Central memory CD8-positive, alpha-beta T cell (primary cell): ENCODE results near the gene HTR6.

Experiments
- ATAC-seq: fragments of 150-1000 bp; cut with Tn5 transposase; replicated peaks from 2 replicates; pipeline ENCODE4 v1.10.0; 2022; ENCODE audit warnings: mild to moderate bottlenecking, moderate FRiP score, moderate number of reproducible peaks; ENCODE audit not compliant: poor library complexity, severe bottlenecking; ENCODE audit errors: extremely low read depth
- DNase-seq, 2 donors: peaks; one replicate each; pipeline ENCODE4 v3.0.0; 2021; ENCODE audit warnings: low spot score in 2 of 2
- H3K27ac Mint-ChIP-seq: one replicate; pipeline ENCODE4 v1.8.0; 2022; ENCODE audit warnings: low read depth, mild to moderate bottlenecking, moderate library complexity, mixed read lengths
- H3K27me3 Mint-ChIP-seq: one replicate; pipeline ENCODE4 v1.8.0; 2022; ENCODE audit warnings: mixed read lengths
- H3K36me3 Mint-ChIP-seq: one replicate; pipeline ENCODE4 v1.8.0; 2022; ENCODE audit warnings: mild to moderate bottlenecking, moderate library complexity, mixed read lengths; ENCODE audit not compliant: insufficient read depth
- H3K4me1 Mint-ChIP-seq: one replicate; pipeline ENCODE4 v1.8.0; 2022; ENCODE audit warnings: mixed read lengths
- H3K4me3 Mint-ChIP-seq: one replicate; pipeline ENCODE4 v1.8.0; 2022; ENCODE audit warnings: mild to moderate bottlenecking, moderate library complexity, mixed read lengths
- H3K9me3 Mint-ChIP-seq: one replicate; pipeline ENCODE4 v1.8.0; 2022; ENCODE audit warnings: mixed read lengths

The HTR6 gene

DNA sequence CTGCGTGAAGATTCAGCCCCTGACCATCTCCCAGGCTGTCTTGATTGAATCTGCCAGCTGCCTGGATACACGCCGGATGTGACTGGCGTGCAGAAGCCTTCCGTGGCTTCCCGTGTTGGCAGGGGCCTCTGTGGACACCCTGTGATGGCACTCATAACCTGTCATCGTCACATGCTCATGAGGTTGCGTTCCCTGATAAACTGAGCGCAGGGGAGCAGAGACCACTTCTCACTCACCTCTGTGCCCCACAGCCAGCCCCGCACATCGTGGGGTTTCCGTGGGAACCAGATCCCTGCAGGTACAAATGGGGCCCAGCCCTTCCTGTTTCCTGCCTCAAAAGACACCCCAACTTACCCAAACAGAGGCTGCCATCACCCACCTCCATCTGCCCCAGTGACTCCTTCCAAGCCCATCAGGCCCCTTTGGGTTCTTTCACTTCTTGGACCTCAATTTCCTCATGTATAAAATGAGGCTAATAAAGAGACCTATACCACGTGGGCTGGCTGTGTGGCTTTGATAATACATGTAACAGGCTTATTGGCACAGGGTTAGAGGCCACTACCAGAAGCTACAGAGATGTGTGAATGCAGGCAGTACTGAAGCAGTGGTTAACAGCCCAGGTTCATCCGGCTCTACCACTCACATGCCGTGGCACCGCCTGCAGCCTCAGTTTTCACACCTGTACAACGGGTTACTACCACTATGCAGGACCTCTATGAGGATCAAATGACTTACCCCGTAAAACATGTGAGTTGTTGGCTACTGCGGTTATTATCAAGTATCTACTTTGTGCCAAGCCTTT lies 23.6 kb downstream of the HTR6 start:
- DNase-seq: peak in 1 of 2 donors; percentile 71
- H3K4me3 Mint-ChIP-seq: peak overlapping the region; percentile 65
- peaks cover 6% of the 10 kb centered on the region for H3K36me3 Mint-ChIP-seq
- peak overlapping the region; percentile 93 for H3K27ac Mint-ChIP-seq
- H3K9me3 Mint-ChIP-seq: no peaks in the 10 kb centered on the region
- no peaks in the 10 kb centered on the region for H3K27me3 Mint-ChIP-seq
- H3K4me1 Mint-ChIP-seq: peaks cover 37% of the 10 kb centered on the region
- ATAC-seq: peak; percentile 90

DNA sequence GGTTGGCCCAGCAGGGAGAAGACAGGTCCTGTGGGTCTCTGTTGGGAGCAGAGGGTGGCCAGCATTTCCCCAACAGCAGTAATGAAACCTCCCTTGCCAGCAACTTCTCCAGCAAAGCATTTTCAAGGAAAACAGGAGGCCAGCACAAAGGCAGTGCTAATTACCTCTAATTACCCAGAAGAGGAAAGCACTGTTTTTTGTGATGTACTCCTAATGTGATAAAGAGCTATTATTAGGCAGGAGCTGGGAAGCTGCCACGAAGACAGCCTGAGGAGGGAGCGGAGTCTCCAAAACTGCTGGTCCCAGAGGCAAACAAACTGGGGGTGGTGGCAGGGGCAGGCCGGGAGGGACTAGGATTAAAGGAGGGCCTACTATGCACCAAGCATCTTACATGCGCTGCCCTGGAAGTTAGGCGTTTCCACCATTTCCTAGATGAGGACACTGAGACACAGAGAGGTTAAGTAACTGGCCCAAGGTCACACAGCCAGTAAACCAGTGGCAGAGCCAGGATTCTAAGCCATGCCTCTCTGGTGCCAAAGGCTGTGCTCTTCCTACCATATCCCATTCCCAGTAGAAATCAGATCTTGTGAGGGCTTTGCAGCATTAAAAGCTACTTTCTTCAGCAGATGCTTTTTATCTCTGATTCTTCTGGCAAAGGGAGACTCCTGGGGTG lies 24.5 kb downstream of the HTR6 start:
- H3K27me3 Mint-ChIP-seq: no peaks in the 10 kb centered on the region
- peaks cover 7% of the 10 kb centered on the region for H3K36me3 Mint-ChIP-seq
- H3K4me1 Mint-ChIP-seq: peaks cover 37% of the 10 kb centered on the region
- H3K4me3 Mint-ChIP-seq: peak overlapping the region; percentile 65
- no peaks in the 10 kb centered on the region for H3K9me3 Mint-ChIP-seq
- peak overlapping the region; percentile 93 for H3K27ac Mint-ChIP-seq
- no peak for DNase-seq
- no peak for ATAC-seq

DNA sequence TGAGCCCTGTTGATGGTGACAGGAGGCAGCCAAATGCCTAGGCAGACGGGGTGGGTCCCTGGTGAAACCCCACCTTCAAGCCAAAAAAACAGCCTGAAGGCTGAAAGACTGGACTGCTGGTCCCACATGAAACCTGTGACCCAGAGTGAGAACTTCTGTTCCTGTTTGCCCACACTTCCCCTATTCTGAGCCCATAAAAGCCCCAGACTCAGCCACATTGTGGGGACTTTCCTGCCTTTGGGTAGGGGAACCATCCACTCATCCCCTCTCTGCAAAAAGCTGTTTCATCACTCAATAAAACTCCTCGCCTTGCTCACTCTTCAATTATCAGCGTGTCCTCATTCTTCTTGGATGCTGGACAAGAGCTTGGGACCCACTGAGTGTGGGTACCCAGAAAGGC lies 25.2 kb downstream of the HTR6 start:
- no peak for DNase-seq
- ATAC-seq: no peak
- H3K27ac Mint-ChIP-seq: no peak overlapping the region
- H3K4me1 Mint-ChIP-seq: peaks cover 37% of the 10 kb centered on the region
- no peaks in the 10 kb centered on the region for H3K9me3 Mint-ChIP-seq
- no peak overlapping the region for H3K4me3 Mint-ChIP-seq
- peaks cover 10% of the 10 kb centered on the region for H3K36me3 Mint-ChIP-seq
- H3K27me3 Mint-ChIP-seq: no peaks in the 10 kb centered on the region

DNA sequence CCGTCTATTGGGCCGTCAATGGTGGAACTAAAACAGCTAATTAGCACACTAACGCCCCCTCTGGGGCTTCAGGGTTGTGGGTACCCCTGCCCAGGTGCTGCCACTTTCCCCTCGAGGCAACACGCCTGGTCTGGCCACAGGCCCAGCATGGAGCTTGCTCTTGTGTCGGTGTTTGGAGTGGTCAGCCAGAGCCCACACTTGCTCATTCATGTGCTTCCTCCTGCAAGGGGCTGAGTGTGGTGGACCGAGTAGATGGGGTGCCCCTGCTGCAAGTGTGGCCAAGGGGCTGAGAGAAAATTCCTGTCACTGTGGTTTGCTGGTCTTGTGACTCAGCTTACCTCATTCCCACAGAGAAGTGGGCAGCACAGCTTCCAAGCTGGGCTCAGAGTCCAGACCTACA lies 25.7 kb downstream of the HTR6 start:
- no peak overlapping the region for H3K4me3 Mint-ChIP-seq
- H3K27ac Mint-ChIP-seq: no peak overlapping the region
- no peaks in the 10 kb centered on the region for H3K9me3 Mint-ChIP-seq
- no peak for DNase-seq
- peaks cover 10% of the 10 kb centered on the region for H3K36me3 Mint-ChIP-seq
- peaks cover 37% of the 10 kb centered on the region for H3K4me1 Mint-ChIP-seq
- no peak for ATAC-seq
- H3K27me3 Mint-ChIP-seq: no peaks in the 10 kb centered on the region

DNA sequence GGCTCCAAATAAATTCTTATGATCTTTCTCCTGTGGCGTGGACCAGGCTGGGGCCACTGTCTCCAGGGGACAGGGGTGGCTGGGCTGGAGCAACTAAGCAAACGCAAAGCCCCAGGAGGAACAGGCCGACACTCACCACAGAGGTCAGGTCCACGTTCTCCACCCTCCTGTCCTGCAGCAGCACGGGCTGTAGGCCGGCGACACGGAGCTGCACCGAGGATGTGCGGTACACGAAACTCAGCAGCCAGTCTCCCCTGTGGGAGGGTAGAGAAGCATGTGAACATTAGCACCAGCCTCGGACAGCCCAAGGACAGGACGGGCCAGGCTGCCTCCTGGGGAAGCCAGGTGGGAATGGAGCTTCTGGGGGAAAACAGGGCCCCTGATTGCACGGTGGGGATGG lies 29.6 kb downstream of the HTR6 start:
- Mint-ChIP-seq H3K36me3 (peaks cover 11% of the 10 kb centered on the region), H3K27me3 (no peaks in the 10 kb centered on the region), H3K4me3 (no peak overlapping the region), H3K4me1 (peaks cover 14% of the 10 kb centered on the region), H3K9me3 (no peaks in the 10 kb centered on the region), H3K27ac (no peak overlapping the region)
- DNase-seq (no peak), ATAC-seq (no peak)

DNA sequence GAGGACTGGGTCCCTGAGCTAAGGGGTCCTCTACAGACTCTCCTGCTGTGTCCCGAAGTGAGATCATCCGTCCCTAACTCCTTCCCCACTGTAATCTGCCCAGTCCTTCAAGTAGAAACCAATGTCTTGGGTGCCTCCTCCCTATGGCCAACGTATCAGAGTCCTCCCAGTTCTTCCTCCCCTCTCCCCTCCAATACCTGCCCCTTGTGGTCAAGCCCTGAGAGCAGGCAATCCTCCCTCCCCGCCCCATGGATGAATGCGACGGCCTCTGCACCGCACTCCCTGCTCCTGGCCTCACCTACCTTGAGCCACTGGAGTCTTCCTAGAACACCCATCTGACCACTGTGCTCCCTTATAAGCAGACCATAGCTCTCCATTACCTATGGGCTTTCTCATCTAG lies 31.1 kb downstream of the HTR6 start:
- DNase-seq: no peak
- Mint-ChIP-seq H3K27ac (no peak overlapping the region), H3K9me3 (no peaks in the 10 kb centered on the region), H3K27me3 (no peaks in the 10 kb centered on the region), H3K4me3 (no peak overlapping the region), H3K36me3 (peaks cover 15% of the 10 kb centered on the region), H3K4me1 (no peaks in the 10 kb centered on the region)
- ATAC-seq: no peak

DNA sequence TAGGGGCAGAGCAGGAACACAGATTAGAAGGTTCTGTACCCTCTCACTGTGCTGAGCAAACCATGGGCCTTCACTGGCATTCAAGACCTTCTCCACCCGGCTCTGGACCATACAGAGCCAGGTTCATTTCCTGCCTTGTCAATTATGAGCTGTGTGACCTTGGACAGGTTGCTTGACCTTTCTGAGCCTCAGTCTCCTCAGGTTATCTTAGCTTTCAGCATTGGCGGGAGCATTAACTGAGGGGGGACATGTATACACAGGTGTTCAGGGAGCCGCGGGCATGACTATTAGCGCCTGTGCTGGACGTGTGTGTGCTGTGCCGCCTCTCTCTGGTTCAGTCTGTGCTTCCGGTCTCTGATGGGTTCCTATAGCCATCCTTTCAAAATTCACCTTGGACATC lies 32.1 kb downstream of the HTR6 start:
- ATAC-seq (no peak), DNase-seq (no peak)
- Mint-ChIP-seq H3K27me3 (no peaks in the 10 kb centered on the region), H3K4me3 (no peak overlapping the region), H3K36me3 (peaks cover 15% of the 10 kb centered on the region), H3K27ac (no peak overlapping the region), H3K9me3 (no peaks in the 10 kb centered on the region), H3K4me1 (no peaks in the 10 kb centered on the region)

DNA sequence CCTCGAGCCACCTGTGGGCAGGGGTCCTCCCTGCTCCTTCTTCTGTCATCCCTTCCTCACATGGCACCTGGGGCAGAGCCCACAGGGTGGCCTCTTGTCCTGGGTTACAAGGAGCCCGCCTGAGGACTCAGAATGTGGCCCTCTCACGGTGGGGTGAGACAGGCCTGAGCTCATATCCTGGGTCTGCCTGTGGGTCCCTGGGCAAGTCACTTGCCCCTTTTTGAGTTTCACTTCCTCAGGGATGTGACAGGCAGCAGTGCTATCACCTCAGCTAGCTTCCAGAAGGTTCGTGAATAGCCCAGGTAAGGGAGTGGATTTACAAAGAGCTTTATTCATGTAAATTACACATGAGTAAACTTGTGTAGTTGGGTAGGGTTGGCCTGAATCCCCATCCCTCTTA lies 33.5 kb downstream of the HTR6 start:
- H3K9me3 Mint-ChIP-seq: no peaks in the 10 kb centered on the region
- no peak overlapping the region for H3K27ac Mint-ChIP-seq
- no peak for ATAC-seq
- no peak overlapping the region for H3K4me3 Mint-ChIP-seq
- no peaks in the 10 kb centered on the region for H3K27me3 Mint-ChIP-seq
- DNase-seq: no peak
- peaks cover 15% of the 10 kb centered on the region for H3K36me3 Mint-ChIP-seq
- H3K4me1 Mint-ChIP-seq: no peaks in the 10 kb centered on the region

DNA sequence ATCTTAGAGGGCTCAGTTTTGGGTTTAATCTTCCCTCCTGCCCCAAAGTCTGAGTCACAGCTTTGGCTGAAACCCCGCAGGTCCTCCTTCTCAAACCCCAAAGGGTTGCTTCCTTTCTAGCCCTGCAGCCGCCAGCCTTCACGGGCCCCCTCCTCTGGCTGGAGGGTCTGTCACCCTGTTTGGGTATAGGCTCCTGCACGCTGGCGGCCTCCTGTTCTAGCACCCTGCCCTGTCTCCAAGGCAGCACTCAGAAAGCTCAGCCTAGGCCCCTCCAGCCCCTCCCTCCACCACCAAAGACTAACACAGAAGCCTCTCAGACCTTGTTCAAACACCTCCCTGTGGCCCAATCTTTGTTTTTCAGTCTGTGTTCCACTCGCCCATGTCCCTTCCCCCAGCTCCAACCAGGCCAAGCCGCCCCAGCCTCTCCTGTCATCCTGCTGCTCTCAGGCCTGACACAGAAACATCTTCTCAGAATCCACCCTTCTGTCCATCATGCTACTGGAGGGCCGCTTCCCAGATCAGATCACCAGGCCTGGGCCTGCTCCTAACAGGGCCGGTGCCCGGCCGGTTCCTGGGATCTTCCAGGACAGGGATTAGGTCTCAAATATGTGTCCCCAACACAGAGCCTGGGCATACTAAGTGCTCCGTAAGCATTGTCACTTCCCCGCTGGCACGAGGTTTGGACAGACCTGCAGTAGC lies 35.6 kb downstream of the HTR6 start:
- H3K9me3 Mint-ChIP-seq: no peaks in the 10 kb centered on the region
- H3K4me1 Mint-ChIP-seq: no peaks in the 10 kb centered on the region
- H3K27ac Mint-ChIP-seq: no peak overlapping the region
- H3K4me3 Mint-ChIP-seq: no peak overlapping the region
- DNase-seq (no peak), ATAC-seq (no peak)
- no peaks in the 10 kb centered on the region for H3K27me3 Mint-ChIP-seq
- H3K36me3 Mint-ChIP-seq: peaks cover 12% of the 10 kb centered on the region

DNA sequence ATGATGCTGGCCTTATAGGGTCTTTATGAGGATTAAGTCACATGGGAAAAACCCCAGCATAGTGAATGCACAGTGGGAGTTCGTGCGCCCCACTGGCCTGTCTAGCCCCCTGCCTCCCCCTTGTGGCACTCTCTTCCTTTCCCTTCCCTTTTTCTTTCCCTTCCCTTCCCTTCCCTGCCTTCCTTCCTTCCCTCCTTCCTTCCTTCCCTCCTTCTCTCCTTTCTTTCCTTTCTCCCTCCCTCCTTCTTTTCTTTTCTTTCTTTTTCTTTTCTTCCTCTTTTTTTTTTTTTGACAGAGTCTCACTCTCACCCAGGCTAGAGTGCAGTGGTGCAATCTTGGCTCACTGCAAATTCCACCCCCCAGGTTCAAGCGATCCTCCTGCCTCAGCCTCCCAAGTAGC lies 38.6 kb downstream of the HTR6 start:
- no peak overlapping the region for H3K27ac Mint-ChIP-seq
- H3K4me1 Mint-ChIP-seq: no peaks in the 10 kb centered on the region
- peaks cover 8% of the 10 kb centered on the region for H3K36me3 Mint-ChIP-seq
- no peak for DNase-seq
- no peaks in the 10 kb centered on the region for H3K9me3 Mint-ChIP-seq
- H3K27me3 Mint-ChIP-seq: no peaks in the 10 kb centered on the region
- no peak overlapping the region for H3K4me3 Mint-ChIP-seq
- ATAC-seq: no peak

DNA sequence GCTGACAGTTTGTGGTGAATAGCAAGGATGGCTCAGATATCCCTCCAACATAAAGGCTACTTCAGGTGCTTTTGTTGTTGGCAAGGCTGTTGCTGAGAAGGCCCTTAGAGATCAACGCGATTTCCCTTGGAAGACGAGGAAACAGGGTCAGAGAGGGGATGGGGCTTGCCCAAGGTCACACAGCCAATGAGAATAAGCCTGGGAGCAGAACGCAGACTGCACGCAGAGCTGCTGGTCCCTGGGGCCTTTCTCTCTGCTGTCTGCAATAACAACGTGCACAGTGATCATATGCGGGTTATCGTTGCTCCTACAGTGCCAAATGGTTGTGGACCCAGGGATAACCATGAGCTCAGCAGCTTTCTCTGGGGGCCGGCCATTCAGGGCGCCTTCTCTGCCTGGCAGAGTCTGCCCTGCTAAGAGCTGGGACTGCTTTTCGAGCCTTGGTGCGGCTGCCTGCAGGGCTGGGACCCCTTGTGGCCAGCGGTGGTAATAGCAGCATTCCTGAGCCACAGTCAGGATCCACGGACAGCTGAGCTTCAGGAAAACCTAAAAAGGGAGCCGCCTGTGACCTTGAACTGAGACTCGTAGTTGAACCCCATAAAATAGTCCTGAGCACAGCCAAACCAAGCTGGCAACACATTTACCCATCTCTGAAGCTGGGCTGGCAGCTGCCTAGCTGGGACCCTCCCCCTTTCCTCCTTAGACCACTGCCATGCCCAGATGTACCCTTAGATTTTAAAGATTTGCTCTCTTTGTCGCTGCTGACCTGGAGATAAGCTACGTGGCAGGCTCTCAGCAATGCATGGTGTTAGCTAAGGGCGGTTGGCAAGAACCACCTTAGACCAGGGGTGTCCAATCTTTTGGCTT lies 39.8 kb downstream of the HTR6 start:
- Mint-ChIP-seq H3K27ac (no peak overlapping the region), H3K36me3 (peaks cover 8% of the 10 kb centered on the region), H3K27me3 (no peaks in the 10 kb centered on the region), H3K4me3 (no peak overlapping the region), H3K4me1 (no peaks in the 10 kb centered on the region), H3K9me3 (no peaks in the 10 kb centered on the region)
- no peak for ATAC-seq
- peak; percentile 41 to 43 for DNase-seq

DNA sequence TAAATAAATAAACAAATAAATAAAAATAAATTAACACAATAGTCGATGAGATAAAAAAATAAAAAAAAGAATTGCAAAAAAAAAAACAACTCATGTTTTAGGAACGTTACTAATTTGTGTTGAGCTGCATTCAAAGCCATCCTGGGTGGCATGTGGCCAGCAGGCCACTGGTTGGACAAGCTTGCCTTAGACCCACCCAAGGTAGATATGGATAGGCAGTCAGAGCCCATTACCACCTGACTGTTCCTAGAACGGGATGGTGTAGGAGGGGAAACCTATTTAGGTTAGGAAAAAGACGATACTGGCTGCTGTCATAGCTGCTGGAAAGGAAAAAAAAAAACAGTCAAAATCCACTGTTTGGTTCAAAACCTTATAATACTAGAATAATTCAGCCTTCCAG lies 40.8 kb downstream of the HTR6 start:
- no peak overlapping the region for H3K27ac Mint-ChIP-seq
- H3K9me3 Mint-ChIP-seq: no peaks in the 10 kb centered on the region
- peaks cover 2% of the 10 kb centered on the region for H3K4me1 Mint-ChIP-seq
- DNase-seq (no peak), ATAC-seq (no peak)
- H3K4me3 Mint-ChIP-seq: no peak overlapping the region
- H3K27me3 Mint-ChIP-seq: no peaks in the 10 kb centered on the region
- peaks cover 8% of the 10 kb centered on the region for H3K36me3 Mint-ChIP-seq
